ENCODE results near the gene CYP3A5.
"Not testable (repeated sequence)": the region's sequence is repeated elsewhere in the genome, so short reads cannot be mapped to it uniquely, and the experiment has no call there.

DNA sequence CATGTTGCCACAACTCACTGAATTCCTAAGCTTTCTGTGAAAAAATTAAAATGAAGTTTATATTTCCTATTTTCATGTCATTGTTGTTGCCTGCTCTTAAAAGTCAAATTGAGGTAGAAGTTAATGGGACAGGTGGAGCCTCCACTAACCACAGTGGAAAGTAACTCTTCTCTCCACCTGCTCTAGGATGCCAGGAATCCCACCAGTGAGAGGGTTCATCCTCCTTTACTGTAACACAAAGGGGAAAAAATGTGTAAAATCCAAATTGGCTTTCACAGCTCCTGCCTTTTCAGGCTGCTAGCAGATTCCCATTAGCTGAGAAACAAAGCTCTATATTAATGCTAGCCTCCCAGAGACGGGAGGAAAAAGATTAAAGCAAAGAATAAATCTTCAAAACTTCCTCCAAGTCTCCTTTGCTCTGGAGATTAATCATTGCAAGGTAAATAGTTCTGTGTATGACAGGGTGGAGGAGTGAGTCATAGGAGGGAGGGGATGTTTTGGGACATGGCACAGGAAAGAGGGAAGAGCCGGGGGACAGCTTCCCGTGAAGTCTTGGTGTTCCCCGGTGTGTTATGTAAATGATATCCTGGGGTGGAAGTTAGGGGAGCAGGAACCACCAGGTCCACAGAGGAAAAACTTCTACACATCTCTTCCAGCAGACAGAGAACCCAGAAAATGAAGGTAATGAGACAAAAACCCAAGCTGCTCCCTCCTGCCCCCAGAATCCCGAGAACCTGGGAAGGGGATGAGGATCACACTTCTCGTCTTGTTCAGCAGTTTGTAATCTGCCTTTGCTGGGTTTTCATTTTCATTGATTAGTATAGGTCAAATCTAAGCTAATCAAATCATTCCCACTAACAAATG is 19.3 kb upstream of the CYP3A5 start:
- TF ChIP-seq, protein P1, sequence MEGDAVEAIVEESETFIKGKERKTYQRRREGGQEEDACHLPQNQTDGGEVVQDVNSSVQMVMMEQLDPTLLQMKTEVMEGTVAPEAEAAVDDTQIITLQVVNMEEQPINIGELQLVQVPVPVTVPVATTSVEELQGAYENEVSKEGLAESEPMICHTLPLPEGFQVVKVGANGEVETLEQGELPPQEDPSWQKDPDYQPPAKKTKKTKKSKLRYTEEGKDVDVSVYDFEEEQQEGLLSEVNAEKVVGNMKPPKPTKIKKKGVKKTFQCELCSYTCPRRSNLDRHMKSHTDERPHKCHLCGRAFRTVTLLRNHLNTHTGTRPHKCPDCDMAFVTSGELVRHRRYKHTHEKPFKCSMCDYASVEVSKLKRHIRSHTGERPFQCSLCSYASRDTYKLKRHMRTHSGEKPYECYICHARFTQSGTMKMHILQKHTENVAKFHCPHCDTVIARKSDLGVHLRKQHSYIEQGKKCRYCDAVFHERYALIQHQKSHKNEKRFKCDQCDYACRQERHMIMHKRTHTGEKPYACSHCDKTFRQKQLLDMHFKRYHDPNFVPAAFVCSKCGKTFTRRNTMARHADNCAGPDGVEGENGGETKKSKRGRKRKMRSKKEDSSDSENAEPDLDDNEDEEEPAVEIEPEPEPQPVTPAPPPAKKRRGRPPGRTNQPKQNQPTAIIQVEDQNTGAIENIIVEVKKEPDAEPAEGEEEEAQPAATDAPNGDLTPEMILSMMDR (IDR thresholded peaks at IDR 0.05 in 2 of 3, conservative IDR thresholded peaks at IDR 0.05 in 1 of 3; ENCODE audit: control insufficient read depth in 2 of 3, extremely low read depth in 1 of 3, insufficient read depth in 1 of 3, low read depth in 3 of 3, low read length in 3 of 3): not testable (repeated sequence)
- TF ChIP-seq EGR1 (IDR thresholded peaks at IDR 0.05; ENCODE audit: borderline replicate concordance in 1 of 2, low read depth in 2 of 2, low read length in 2 of 2): not testable (repeated sequence)
